Measurements from ENCODE around the gene FBXO48.

Gene FBXO48

DNA sequence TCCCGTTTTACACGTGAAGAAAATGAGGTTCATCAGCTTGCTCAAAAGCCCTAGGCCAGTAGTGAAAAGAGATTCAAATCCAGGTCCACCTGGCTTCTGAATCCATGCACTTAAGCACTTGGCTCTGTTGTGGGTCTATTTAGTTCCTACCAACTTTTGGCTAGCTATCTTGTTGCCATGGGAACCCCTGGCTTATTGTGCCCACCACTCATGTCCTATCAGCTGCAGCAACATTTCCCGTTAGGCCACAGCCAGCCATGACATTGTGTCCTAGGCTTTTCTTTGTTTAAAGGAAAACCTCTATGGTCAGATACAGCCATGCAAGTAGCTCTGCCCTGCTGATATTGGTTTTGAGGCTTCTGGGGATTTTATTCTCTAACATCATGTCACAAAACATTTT lies 52.2 kb downstream of the FBXO48 start:
- DNase-seq (ENCODE audit: low read depth in 1 of 2, low spot score in 1 of 2) = no peak

DNA sequence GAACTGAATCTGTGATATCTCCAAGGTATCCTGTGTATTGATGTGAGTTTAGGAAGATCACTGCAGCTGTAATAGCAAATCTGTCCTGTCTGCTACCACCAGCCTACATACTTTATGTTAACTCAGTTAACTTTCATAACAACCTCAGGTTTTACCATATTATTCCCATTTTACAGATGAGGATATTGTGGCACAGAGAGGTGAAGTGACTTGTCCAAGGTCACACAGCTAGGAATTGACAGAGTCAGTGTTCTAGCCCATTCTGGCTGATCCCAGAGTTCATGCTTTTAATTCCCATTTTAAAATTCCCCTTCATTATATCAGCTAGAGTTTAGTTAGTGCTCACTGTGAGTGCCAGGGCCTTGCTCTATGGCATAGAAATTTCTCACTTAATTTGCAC lies 52.6 kb downstream of the FBXO48 start:
- DNase-seq (ENCODE audit: low read depth in 1 of 2, low spot score in 1 of 2) = no peak

DNA sequence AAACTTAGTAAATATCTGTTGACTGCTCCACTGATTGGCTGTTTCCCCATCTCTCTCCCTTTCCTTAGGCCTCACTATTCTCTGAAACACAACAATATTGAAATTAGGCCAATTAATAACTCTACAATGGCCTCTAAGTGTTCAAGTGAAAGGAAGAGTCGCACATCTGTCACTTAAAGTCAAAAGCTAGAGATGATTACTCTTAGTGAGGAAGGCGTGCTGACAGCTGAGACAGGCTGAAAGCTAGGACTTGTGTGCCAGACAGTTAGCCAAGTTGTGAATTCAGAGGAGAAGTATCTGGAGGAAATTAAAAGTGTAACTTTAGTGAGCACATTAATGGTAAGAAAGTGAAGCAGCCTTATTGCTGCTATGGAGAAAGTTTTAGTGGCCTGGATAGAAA lies 53.6 kb downstream of the FBXO48 start:
- DNase-seq (ENCODE audit: low read depth in 1 of 2, low spot score in 1 of 2) = no peak

DNA sequence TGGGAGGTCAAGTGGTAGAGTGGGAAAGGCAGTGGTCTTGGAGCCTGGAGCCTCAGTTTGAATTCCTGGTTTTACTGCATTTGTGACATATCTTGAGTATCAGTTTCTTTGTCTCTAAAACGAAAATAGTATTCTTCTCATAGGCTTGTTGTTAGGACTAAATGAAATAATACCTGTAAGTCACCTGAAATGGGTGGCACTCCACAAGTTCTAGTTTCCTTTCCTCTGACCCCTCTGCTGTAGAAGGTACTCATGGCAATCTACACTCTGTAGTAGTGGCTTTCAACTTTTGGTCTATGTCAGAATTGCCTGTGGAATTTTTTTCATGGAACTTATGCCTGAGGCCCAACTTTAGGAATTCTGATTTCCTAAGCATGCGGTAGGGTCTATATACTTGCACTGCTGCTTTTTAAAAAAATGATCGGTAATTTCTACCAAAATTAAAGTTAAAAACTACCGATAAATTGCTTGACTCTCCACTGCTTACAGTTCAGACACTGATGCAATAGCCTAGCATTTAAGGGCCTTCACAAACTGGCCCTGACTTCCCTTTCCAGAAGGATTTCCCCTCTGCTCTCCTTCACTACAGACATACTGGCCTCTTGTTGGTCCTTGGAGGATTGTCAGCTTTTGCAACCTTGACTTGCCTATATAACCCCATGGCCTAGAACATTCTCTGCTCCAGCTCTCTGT lies 54.8 kb downstream of the FBXO48 start:
- no peak for DNase-seq (ENCODE audit: low read depth in 1 of 2, low spot score in 1 of 2)

DNA sequence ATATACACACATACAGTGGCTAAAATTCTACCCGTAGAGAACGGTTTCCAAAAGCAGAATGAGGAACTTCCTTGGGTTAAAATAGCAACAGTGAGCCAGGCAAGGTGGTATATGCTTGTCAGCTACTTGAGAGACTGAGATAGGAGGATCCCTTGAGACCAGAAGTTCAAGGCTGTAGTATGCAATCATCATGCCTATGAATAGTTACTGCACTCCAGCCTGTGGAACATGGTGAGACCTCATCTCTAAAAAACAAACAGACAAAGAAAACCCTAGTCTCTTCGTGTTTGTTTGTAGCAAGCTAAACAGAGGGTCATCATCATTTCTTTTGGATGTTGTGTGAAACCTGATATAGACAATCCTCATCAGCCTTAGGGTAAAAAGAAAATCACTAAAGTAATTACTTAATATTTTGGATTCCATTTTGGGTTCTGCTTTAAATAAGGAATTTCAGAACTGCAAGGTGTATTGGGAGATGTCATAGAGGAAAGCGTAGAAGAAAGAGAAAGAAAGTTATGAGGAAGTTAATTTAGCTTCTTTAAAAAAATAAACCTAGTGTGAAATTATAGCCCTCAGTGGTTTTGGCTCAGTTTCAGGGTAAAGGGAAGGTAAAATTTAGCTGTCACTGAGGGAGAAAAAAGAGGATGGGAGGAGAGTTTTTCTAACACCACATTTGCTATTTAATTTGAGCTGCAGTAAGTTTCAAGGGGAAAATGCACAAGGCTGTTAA lies 55.5 kb downstream of the FBXO48 start:
- DNase-seq (ENCODE audit: low read depth in 1 of 2, low spot score in 1 of 2) = no peak

Measured in activated T-helper 1 cell treated with anti-CD3 and anti-CD28 coated beads, Interleukin-2, amount 50 U/mL, for 16 hours (primary cell).